ENCODE measurements around the gene NCKAP5L.

The NCKAP5L gene

DNA sequence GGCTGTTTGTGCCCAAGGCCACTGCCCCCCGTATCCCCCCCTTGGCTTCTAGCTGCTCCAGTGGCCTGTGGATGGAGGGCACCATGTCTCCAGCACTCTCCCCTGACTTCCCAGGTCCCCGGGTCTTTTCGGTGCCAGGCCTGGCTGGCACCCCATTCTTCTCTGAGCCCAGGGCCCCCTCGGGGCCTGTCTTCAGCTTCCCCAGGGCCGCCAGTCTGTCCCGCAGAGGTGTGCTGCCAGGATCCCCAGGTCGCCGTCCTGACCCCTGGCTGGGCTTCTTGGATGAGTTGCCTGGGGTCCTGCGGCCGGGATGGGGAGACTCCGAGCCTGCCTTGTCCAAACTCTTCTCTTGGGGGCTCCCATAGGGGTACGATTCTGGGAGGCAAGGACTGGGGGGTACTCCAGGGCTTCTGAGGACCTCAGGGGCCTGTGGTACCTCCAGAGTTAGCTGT is 32.5 kb downstream of the NCKAP5L start:
- Histone ChIP-seq H3K9ac (no peak overlapping the region), H3K9me3 (ENCODE audit: control insufficient read depth, low read length) (no peaks in the 10 kb centered on the region), H3K36me3 (ENCODE audit: control insufficient read depth, insufficient read depth, low read length) (no peaks in the 10 kb centered on the region), H3K27me3 (ENCODE audit: control insufficient read depth, insufficient read depth, low read length) (no peaks in the 10 kb centered on the region), H3K79me2 (no peaks in the 10 kb centered on the region), H3K4me2 (ENCODE audit: low read length) (no peak overlapping the region), H3K4me3 (ENCODE audit: low read depth, low read length) (no peak overlapping the region), H3K27ac (no peak overlapping the region), H3K4me1 (no peaks in the 10 kb centered on the region), H2AFZ (no peak overlapping the region)
- TF ChIP-seq, protein P1, sequence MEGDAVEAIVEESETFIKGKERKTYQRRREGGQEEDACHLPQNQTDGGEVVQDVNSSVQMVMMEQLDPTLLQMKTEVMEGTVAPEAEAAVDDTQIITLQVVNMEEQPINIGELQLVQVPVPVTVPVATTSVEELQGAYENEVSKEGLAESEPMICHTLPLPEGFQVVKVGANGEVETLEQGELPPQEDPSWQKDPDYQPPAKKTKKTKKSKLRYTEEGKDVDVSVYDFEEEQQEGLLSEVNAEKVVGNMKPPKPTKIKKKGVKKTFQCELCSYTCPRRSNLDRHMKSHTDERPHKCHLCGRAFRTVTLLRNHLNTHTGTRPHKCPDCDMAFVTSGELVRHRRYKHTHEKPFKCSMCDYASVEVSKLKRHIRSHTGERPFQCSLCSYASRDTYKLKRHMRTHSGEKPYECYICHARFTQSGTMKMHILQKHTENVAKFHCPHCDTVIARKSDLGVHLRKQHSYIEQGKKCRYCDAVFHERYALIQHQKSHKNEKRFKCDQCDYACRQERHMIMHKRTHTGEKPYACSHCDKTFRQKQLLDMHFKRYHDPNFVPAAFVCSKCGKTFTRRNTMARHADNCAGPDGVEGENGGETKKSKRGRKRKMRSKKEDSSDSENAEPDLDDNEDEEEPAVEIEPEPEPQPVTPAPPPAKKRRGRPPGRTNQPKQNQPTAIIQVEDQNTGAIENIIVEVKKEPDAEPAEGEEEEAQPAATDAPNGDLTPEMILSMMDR (IDR thresholded peaks at IDR 0.05): no peak

DNA sequence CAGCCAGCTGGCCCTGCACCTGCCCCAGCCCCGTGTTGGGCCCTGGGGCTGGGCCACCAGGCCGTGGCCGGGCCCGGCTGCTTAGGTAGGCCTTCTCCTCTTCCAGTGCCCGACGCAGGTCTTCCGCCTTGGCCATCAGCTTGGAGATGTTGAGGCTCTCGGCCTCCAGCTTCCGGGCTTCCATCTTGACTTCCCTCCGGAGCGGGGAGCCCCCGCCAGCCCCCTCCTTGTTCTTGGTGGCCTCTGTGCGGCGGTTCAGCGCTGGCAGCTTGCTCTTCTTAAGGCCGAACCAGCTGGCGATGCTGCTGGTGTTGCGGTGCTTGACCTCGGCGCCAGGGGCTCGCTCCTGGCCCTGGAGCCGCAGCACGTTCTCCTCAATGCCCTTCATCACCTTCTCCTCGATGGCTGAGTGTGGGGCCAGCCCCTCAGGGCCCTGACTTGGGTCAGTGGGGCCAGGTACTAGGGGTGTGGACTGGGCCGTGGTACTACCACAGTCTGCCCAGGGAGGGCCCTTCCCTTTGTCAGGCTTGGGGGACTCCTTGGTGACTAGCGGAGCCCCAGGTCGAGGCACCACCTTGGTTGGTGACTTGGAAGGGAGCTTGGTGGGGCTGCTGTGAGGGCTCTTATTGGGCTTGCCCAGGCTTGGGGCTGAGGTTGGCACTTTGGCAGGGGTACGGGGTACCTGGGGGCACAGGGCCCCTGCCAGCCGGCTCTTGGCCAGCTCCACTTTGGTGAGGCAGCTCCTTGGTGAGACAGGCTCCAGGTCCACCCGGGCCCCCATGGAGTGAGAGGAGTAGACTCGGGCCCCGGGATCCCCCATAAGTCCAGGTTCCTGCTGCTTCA is 33.2 kb downstream of the NCKAP5L start:
- H3K4me1 ChIP-seq: no peaks in the 10 kb centered on the region
- no peaks in the 10 kb centered on the region for H3K9me3 ChIP-seq (ENCODE audit: control insufficient read depth, low read length)
- H2AFZ ChIP-seq: no peak overlapping the region
- no peaks in the 10 kb centered on the region for H3K27me3 ChIP-seq (ENCODE audit: control insufficient read depth, insufficient read depth, low read length)
- H3K27ac ChIP-seq: no peak overlapping the region
- H3K79me2 ChIP-seq: no peaks in the 10 kb centered on the region
- H3K9ac ChIP-seq: no peak overlapping the region
- TF ChIP-seq, protein P1 (IDR thresholded peaks at IDR 0.05): no peak
- no peak overlapping the region for H3K4me2 ChIP-seq (ENCODE audit: low read length)
- no peak overlapping the region for H3K4me3 ChIP-seq (ENCODE audit: low read depth, low read length)
- no peaks in the 10 kb centered on the region for H3K36me3 ChIP-seq (ENCODE audit: control insufficient read depth, insufficient read depth, low read length)

DNA sequence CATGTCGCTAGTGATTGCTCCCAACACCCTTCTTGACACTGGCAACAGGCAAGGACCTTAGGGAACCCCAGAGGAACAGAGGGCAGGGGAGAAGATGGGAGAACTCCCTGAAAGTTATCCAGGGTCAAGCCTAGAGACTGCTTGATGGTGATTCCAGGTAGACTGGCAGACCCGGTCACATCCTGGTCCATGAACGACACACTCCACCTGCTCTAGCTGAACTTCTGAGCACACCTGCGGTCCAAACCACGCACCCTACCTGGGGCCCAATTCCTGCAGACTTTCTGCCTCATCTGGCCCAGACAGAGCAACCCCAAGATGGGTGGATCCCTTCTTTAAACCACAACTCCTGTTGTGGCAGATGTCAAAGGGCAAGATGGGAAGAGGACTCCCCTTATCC is 34.2 kb downstream of the NCKAP5L start:
- no peaks in the 10 kb centered on the region for H3K79me2 ChIP-seq
- H2AFZ ChIP-seq: no peak overlapping the region
- no peaks in the 10 kb centered on the region for H3K36me3 ChIP-seq (ENCODE audit: control insufficient read depth, insufficient read depth, low read length)
- TF ChIP-seq, protein P1 (IDR thresholded peaks at IDR 0.05): no peak
- no peaks in the 10 kb centered on the region for H3K9me3 ChIP-seq (ENCODE audit: control insufficient read depth, low read length)
- no peaks in the 10 kb centered on the region for H3K27me3 ChIP-seq (ENCODE audit: control insufficient read depth, insufficient read depth, low read length)
- no peak overlapping the region for H3K9ac ChIP-seq
- H3K27ac ChIP-seq: no peak overlapping the region
- H3K4me3 ChIP-seq (ENCODE audit: low read depth, low read length): no peak overlapping the region
- no peaks in the 10 kb centered on the region for H3K4me1 ChIP-seq
- no peak overlapping the region for H3K4me2 ChIP-seq (ENCODE audit: low read length)

DNA sequence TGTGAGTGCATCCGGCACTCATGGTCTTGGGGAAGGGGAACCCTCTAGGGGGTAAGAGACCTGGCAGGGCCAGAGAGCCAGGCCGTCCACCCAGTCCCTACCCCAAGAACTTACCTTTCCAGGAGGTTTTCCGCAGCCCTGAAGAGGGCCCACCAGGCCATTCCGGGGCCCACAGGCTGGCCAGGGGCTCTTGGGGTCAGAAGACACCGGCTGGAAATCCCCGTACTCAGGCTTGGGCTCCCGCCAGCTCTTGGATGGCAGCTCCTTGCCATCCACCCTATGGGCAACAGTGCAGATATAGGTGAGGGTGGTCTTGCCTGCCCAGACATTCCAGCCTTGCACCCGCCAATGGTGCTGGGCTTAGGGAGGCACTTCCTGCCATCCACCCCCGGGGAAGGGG is 34.6 kb downstream of the NCKAP5L start:
- no peak overlapping the region for H3K4me2 ChIP-seq (ENCODE audit: low read length)
- no peak overlapping the region for H3K4me3 ChIP-seq (ENCODE audit: low read depth, low read length)
- TF ChIP-seq, protein P1 (IDR thresholded peaks at IDR 0.05): no peak
- H3K27ac ChIP-seq: no peak overlapping the region
- H3K36me3 ChIP-seq (ENCODE audit: control insufficient read depth, insufficient read depth, low read length): no peaks in the 10 kb centered on the region
- H3K79me2 ChIP-seq: no peaks in the 10 kb centered on the region
- no peak overlapping the region for H3K9ac ChIP-seq
- H2AFZ ChIP-seq: no peak overlapping the region
- no peaks in the 10 kb centered on the region for H3K27me3 ChIP-seq (ENCODE audit: control insufficient read depth, insufficient read depth, low read length)
- H3K4me1 ChIP-seq: no peaks in the 10 kb centered on the region
- H3K9me3 ChIP-seq (ENCODE audit: control insufficient read depth, low read length): no peaks in the 10 kb centered on the region
